ENCODE data around the gene EGLN1. TPM values are rescaled to one million over a fixed set of nuclear protein-coding genes. Genes with fewer than 3 reads are reported as not detected.

The EGLN1 gene
- total and polyA plus RNA-seq, 7 experiments from 2014 or later = 13.6 to 38.9 (median 21.9) TPM

DNA sequence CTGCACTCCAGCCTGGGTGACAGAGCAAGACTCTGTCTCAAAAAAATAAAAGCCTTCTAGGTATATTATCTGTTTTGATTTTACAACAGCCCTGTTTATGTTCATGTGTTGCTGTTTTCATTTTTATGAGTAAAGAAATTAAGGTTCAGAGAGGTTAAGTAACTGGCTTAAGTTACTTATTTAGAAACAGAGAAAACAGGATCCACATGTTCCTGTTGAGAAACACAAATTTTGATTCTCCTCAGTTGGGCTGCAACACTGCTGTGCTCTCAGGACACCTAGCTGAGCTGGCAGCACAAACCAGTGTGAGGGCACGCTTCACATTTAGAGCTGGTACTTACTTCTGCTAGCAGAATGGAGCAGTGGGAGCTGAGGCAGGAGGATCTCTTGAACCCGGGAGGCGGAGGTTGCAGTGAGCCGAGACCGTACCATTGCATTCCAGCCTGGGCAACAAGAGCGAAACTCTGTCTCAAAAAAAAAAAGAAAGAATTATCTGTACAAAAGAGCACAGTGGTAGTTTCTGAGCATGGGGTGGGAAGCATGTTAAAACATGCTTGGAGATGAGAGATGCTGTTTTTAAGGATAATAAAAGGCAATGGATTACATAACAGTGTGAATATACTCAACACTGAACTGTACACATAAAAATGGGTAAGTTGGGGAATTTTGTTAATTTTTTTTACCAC is 81.6 kb downstream of the EGLN1 start:
- peak overlapping the region in 5 of 10 donors; percentile 8 to 37 (median 27) for H3K4me3 Mint-ChIP-seq
- Histone ChIP-seq H3K27me3 (ENCODE audit: control insufficient read depth in 2 of 2, insufficient read depth in 2 of 2, low read length in 2 of 2) (no peaks in the 10 kb centered on the region), H3K27ac (ENCODE audit: low read depth, low read length) (no peak overlapping the region), H3K4me1 (ENCODE audit: control insufficient read depth in 2 of 2, insufficient read depth in 2 of 2, low read length in 2 of 2) (peaks cover 29% of the 10 kb centered on the region in 2 donors), H3K9me3 (ENCODE audit: control insufficient read depth in 2 of 3, low read length in 3 of 3) (no peaks in the 10 kb centered on the region), H3K36me3 (ENCODE audit: control insufficient read depth in 2 of 3, insufficient read depth in 3 of 3, low read length in 3 of 3) (peaks cover 0 to 11% (median 0%) of the 10 kb centered on the region in 3 experiments), H3K4me3 (ENCODE audit: low read length) (no peak overlapping the region)
- DNase-seq (no peak), ATAC-seq (no peak)
- H3K9me3 Mint-ChIP-seq = peaks cover 0 to 23% (median 8%) of the 10 kb centered on the region in 11 donors
- H3K4me1 Mint-ChIP-seq = peaks cover 30 to 67% (median 60%) of the 10 kb centered on the region in 7 donors
- peaks cover 0 to 6% (median 0%) of the 10 kb centered on the region in 5 donors for H3K27me3 Mint-ChIP-seq
- CTCF ChIA-PET = interaction anchor here (0.6 kb wide), 1 partner anchor 250 kb away, joined by 3 read pairs; no protein-coding TSS in a partner anchor
- peak overlapping the region in 2 of 9 donors; percentile 41 to 46 for H3K27ac Mint-ChIP-seq
- H3K36me3 Mint-ChIP-seq = peaks cover 8 to 40% (median 32%) of the 10 kb centered on the region in 5 donors
- POLR2A ChIA-PET = no interaction called here
- intact Hi-C loops (cut with micrococcal nuclease) = no loop called here

DNA sequence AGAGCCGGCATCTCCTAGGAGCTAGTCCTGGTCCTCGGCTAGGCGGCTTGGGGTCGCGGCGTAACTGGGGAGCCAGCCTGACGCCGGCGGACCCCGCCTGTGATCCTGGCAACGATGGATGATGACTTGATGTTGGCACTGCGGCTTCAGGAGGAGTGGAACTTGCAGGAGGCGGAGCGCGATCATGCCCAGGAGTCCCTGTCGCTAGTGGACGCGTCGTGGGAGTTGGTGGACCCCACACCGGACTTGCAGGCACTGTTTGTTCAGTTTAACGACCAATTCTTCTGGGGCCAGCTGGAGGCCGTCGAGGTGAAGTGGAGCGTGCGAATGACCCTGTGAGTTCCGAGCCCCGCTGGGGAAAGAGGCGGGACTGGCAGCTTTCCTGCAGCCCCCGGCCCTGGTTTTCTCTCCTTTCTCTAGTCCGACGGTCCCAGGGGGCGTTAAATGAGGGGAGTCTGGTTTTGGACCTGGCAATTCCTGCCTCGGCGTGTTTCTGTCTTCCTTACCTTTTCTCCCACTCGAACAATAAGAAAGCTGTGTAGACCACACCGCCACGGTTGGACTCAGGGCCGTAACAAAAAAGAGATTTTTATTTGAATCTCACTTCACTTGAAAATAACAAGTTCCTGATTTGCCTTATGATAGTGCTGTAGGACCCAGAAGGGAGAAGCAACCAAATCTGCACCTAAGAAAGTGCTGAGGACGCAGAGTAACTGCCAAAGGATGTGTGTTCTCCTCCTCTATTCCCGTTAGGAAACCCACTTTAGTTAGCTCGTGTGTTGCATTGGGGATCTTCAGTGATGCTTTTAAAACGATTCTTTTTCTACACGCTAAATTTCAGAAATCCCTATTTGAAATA is 83.6 kb downstream of the EGLN1 start, which contains the start of gene SPRTN:
TSS of gene SPRTN (plus strand) at position 24 of the 859 bp plus-strand sequence. CDS start at position 115, 91 bp downstream.
- intact Hi-C loops (cut with micrococcal nuclease) = loop anchor here (1.0 to 10.0 kb wide), 14 partner anchors 18 to 1614 kb away; partner anchors contain the start of genes C1orf198 (in 2 of the 2), EGLN1 (in 2 of the 2), FAM89A (in 2 of the 2) and GNPAT (in 2 of the 2)
- Mint-ChIP-seq H3K36me3 (peaks cover 8 to 42% (median 31%) of the 10 kb centered on the region in 5 donors), H3K27ac (peak within 1 kb of the TSS; percentile 96 to 100 (median 100)), H3K9me3 (peaks cover 0 to 41% (median 11%) of the 10 kb centered on the region in 11 donors), H3K27me3 (peaks cover 0 to 6% (median 0%) of the 10 kb centered on the region in 5 donors), H3K4me3 (peak within 1 kb of the TSS; percentile 97 to 100 (median 99)), H3K4me1 (peaks cover 38 to 79% (median 63%) of the 10 kb centered on the region in 7 donors)
- Histone ChIP-seq H3K27ac (ENCODE audit: low read depth, low read length) (peak within 1 kb of the TSS; percentile 94), H3K4me1 (ENCODE audit: control insufficient read depth in 2 of 2, insufficient read depth in 2 of 2, low read length in 2 of 2) (peaks cover 41 to 46% of the 10 kb centered on the region in 2 donors), H3K9me3 (ENCODE audit: control insufficient read depth in 2 of 3, low read length in 3 of 3) (no peaks in the 10 kb centered on the region), H3K27me3 (ENCODE audit: control insufficient read depth in 2 of 2, insufficient read depth in 2 of 2, low read length in 2 of 2) (no peaks in the 10 kb centered on the region), H3K36me3 (ENCODE audit: control insufficient read depth in 2 of 3, insufficient read depth in 3 of 3, low read length in 3 of 3) (peaks cover 0 to 11% (median 0%) of the 10 kb centered on the region in 3 experiments), H3K4me3 (ENCODE audit: low read length) (peak within 1 kb of the TSS; percentile 99)
- no peak for DNase-seq
- ATAC-seq = peak; percentile 7
- ChIA-PET POLR2A (interaction anchor here (0.7 to 2.6 kb wide), 16 partner anchors 12 to 289 kb away, joined by 3 to 30 read pairs (median 3); partner anchors contain the start of genes EGLN1, GNPAT and TSNAX), CTCF (interaction anchor here (0.7 to 1.1 kb wide), 3 partner anchors 97 to 418 kb away, joined by 3 read pairs; no protein-coding TSS in a partner anchor)

DNA sequence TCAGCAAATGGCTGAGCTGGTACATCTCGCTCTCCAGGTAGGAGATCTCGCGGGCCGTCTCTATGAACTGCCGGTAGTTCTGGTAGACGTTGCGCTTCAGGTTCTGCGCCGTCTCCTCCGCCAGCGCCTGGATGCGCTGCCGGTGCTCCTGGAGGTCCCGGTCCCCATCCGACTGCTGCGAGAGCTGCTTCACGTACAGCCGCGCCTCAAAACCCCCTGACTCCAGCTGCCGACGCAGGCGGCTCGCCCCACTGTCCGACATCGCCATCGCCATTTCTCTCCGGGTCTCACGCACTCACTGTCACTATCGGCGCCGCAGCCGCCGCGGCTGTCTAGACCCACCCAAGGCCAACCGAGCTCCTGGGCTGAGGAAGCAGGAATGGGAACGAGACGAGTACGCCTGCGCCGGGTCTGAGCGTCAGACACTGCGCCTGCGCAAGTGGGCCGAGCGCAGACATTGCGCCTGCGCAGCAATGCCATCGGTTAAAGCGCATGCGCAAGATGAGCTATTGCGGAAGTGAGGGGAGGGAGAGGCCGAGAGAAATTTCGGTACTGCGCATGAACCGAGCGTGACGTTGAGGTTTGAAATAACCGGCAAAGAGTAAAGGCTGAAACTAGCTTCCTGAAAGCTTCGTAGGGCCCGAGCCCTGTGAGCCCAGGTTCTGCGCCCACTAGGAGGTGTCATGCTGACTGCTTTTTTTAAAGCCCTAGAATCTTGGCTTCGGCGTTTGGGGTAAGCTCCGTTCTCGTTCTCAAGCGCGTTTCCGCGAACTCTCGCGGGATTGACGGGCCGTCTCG is 84.4 kb downstream of the EGLN1 start, which contains the start of gene EXOC8:
TSS of gene EXOC8 (minus strand) at position 381 of the 798 bp plus-strand sequence. CDS start at position 274, 107 bp downstream.
- CTCF ChIA-PET = interaction anchor here (0.7 to 0.9 kb wide), 2 partner anchors 96 to 418 kb away, joined by 3 read pairs; no protein-coding TSS in a partner anchor
- DNase-seq (peak; percentile 95 to 100 (median 98)), ATAC-seq (peak; percentile 86)
- Histone ChIP-seq H3K27ac (ENCODE audit: low read depth, low read length) (peak within 1 kb of the TSS; percentile 94), H3K9me3 (ENCODE audit: control insufficient read depth in 2 of 3, low read length in 3 of 3) (no peaks in the 10 kb centered on the region), H3K27me3 (ENCODE audit: control insufficient read depth in 2 of 2, insufficient read depth in 2 of 2, low read length in 2 of 2) (no peaks in the 10 kb centered on the region), H3K4me3 (ENCODE audit: low read length) (peak within 1 kb of the TSS; percentile 99), H3K4me1 (ENCODE audit: control insufficient read depth in 2 of 2, insufficient read depth in 2 of 2, low read length in 2 of 2) (peaks cover 41 to 51% of the 10 kb centered on the region in 2 donors), H3K36me3 (ENCODE audit: control insufficient read depth in 2 of 3, insufficient read depth in 3 of 3, low read length in 3 of 3) (peaks cover 0 to 11% (median 0%) of the 10 kb centered on the region in 3 experiments)
- H3K4me1 Mint-ChIP-seq = peaks cover 36 to 83% (median 67%) of the 10 kb centered on the region in 7 donors
- H3K36me3 Mint-ChIP-seq = peaks cover 8 to 47% (median 32%) of the 10 kb centered on the region in 5 donors
- peak within 1 kb of the TSS; percentile 97 to 100 (median 99) for H3K4me3 Mint-ChIP-seq
- H3K9me3 Mint-ChIP-seq = peaks cover 0 to 44% (median 11%) of the 10 kb centered on the region in 11 donors
- peak within 1 kb of the TSS; percentile 96 to 100 (median 100) for H3K27ac Mint-ChIP-seq
- peaks cover 0 to 6% (median 0%) of the 10 kb centered on the region in 5 donors for H3K27me3 Mint-ChIP-seq
- intact Hi-C loops (cut with micrococcal nuclease) = loop anchor here (1.0 to 10.0 kb wide), 15 partner anchors 19 to 1615 kb away; partner anchors contain the start of genes C1orf198 (in 2 of the 2), COG2 (in 2 of the 2), EGLN1 (in 2 of the 2) and FAM89A (in 2 of the 2)
- POLR2A ChIA-PET = interaction anchor here (0.7 to 2.6 kb wide), 16 partner anchors 13 to 298 kb away, joined by 3 to 30 read pairs (median 3); partner anchors contain the start of genes EGLN1, FAM89A, GNPAT and TSNAX

DNA sequence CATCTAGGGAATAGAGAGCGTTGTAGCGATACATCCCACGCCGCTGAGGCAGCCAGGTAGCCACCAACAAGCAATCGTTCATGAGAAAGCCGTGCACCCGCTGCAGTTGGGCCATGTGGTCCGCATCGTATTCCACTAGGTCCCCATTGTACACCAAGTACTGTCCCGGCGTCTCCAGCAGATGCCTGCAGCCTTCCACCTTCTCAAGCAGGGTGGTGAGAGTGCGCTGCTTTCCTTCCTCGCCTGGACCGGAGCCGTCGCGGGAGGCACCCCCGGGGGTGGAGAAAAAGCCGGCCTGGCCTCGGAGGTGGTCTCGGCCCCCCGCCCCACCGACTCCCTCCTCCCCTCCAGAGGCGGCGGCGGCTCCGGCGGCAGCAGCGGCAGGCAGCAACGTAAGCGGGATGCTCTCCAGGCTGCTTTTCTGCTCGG is 85.0 kb downstream of the EGLN1 start:
- H3K4me3 Mint-ChIP-seq = peak overlapping the region; percentile 97 to 100 (median 99)
- Histone ChIP-seq H3K27me3 (ENCODE audit: control insufficient read depth in 2 of 2, insufficient read depth in 2 of 2, low read length in 2 of 2) (no peaks in the 10 kb centered on the region), H3K27ac (ENCODE audit: low read depth, low read length) (peak overlapping the region; percentile 94), H3K4me1 (ENCODE audit: control insufficient read depth in 2 of 2, insufficient read depth in 2 of 2, low read length in 2 of 2) (peaks cover 41 to 51% of the 10 kb centered on the region in 2 donors), H3K4me3 (ENCODE audit: low read length) (peak overlapping the region; percentile 99), H3K9me3 (ENCODE audit: control insufficient read depth in 2 of 3, low read length in 3 of 3) (no peaks in the 10 kb centered on the region), H3K36me3 (ENCODE audit: control insufficient read depth in 2 of 3, insufficient read depth in 3 of 3, low read length in 3 of 3) (peaks cover 0 to 10% (median 0%) of the 10 kb centered on the region in 3 experiments)
- ChIA-PET POLR2A (interaction anchor here (1.0 to 2.6 kb wide), 6 partner anchors 84 to 297 kb away, joined by 3 to 30 read pairs (median 5); partner anchors contain the start of genes EGLN1, FAM89A, GNPAT and TSNAX), CTCF (interaction anchor here (0.7 kb wide), 1 partner anchor 63 kb away, joined by 3 read pairs; no protein-coding TSS in a partner anchor)
- peak in 1 of 9 donors; percentile 54 for DNase-seq
- H3K9me3 Mint-ChIP-seq = peaks cover 0 to 50% (median 11%) of the 10 kb centered on the region in 11 donors
- H3K27me3 Mint-ChIP-seq = peaks cover 0 to 6% (median 0%) of the 10 kb centered on the region in 5 donors
- intact Hi-C loops (cut with micrococcal nuclease) = loop anchor here (1.0 to 10.0 kb wide), 7 partner anchors 292 to 1615 kb away; partner anchors contain the start of genes C1orf198 (in 2 of the 2), FAM89A (in 2 of the 2), COG2 (in 1 of the 2) and NTPCR (in 1 of the 2)
- H3K36me3 Mint-ChIP-seq = peaks cover 7 to 48% (median 32%) of the 10 kb centered on the region in 5 donors
- H3K4me1 Mint-ChIP-seq = peaks cover 36 to 85% (median 68%) of the 10 kb centered on the region in 7 donors
- peak overlapping the region; percentile 96 to 100 (median 100) for H3K27ac Mint-ChIP-seq
- no peak for ATAC-seq
